Umbilical cord (tissue), 2 donors: ENCODE results near the gene ATE1. TPM values are rescaled to one million over a fixed set of nuclear protein-coding genes. Genes with fewer than 3 reads are reported as not detected.
"Not testable (repeated sequence)": the region's sequence is repeated elsewhere in the genome, so short reads cannot be mapped to it uniquely, and the experiment has no call there.

Experiments
- DNase-seq: peaks from one replicate; pipeline ENCODE4 v3.0.0-alpha.2; 2015; ENCODE audit warnings: low spot score
- total RNA-seq: library from RNA; depleted of rRNA; stranded (reverse); fragments of >200 nt; gene quantifications from one replicate; pipeline ENCODE4 v1.2.3, GENCODE V29; 2014; ENCODE audit warnings: low replicate concordance; ENCODE audit not compliant: insufficient read depth

ATE1 gene
- total RNA-seq, 1 donor from 2014 or later, result 17.3 TPM

- not testable (repeated sequence) for DNase-seq
Measured at GRCh38 chr10:121930268-121931085, 2.6 kb upstream of the ATE1 start.

- DNase-seq, result not testable (repeated sequence)
Measured at GRCh38 chr10:121929585-121930267, 1.9 kb upstream of the ATE1 start.

GRCh38 chr10:121928528-121928884 lies 675 bp upstream of the ATE1 start:
- DNase-seq, result no peak

- DNase-seq, result peak; percentile 56
Measured at GRCh38 chr10:121927318-121927840, 452 bp downstream of the ATE1 start.

GRCh38 chr10:121926671-121927317 lies 1.0 kb downstream of the ATE1 start:
- peak; percentile 32 for DNase-seq

GRCh38 chr10:121926157-121926556 lies 1.7 kb downstream of the ATE1 start:
- no peak for DNase-seq

- DNase-seq, result peak; percentile 92
Measured at GRCh38 chr10:121921238-121921931, 6.4 kb downstream of the ATE1 start.

- DNase-seq, result no peak
Measured at GRCh38 chr10:121919666-121920065, 8.2 kb downstream of the ATE1 start.

- DNase-seq, result not testable (repeated sequence)
Measured at GRCh38 chr10:121918800-121919199, 9.0 kb downstream of the ATE1 start.

GRCh38 chr10:121914661-121915060 lies 13.2 kb downstream of the ATE1 start:
- DNase-seq, result no peak

- no peak for DNase-seq
Measured at GRCh38 chr10:121911421-121911697, 16.5 kb downstream of the ATE1 start.

- DNase-seq, result peak; percentile 59
Measured at GRCh38 chr10:121910673-121911420, 17.0 kb downstream of the ATE1 start.

- no peak for DNase-seq
Measured at GRCh38 chr10:121904888-121905287, 22.9 kb downstream of the ATE1 start.

- peak; percentile 86 for DNase-seq
Measured at GRCh38 chr10:121900443-121901174, 27.2 kb downstream of the ATE1 start.

- no peak for DNase-seq
Measured at GRCh38 chr10:121899727-121900126, 28.1 kb downstream of the ATE1 start.

- no peak for DNase-seq
Measured at GRCh38 chr10:121891103-121891502, 36.7 kb downstream of the ATE1 start.

- DNase-seq, result no peak
Measured at GRCh38 chr10:121889212-121889611, 38.6 kb downstream of the ATE1 start.

- DNase-seq, result peak; percentile 78
Measured at GRCh38 chr10:121886997-121887622, 40.7 kb downstream of the ATE1 start.

- no peak for DNase-seq
Measured at GRCh38 chr10:121886181-121886580, 41.6 kb downstream of the ATE1 start.

- DNase-seq, result no peak
Measured at GRCh38 chr10:121880895-121881294, 46.9 kb downstream of the ATE1 start.
